ENCODE measurements around the gene RCAN2.

The RCAN2 gene

GRCh38 chr6:46327779-46328178 lies 163.5 kb downstream of the RCAN2 start:
- no peak for ATAC-seq
- TF ChIP-seq ZFP3 (CRISPR knock-in tag; IDR thresholded peaks at IDR 0.05) (no peak), TSHZ2 (CRISPR knock-in tag; IDR thresholded peaks at IDR 0.05) (no peak)

GRCh38 chr6:46325561-46326530 lies 165.4 kb downstream of the RCAN2 start:
- ATAC-seq: peak; percentile 57
- TF ChIP-seq ZFP30 (CRISPR knock-in tag; IDR thresholded peaks at IDR 0.05) (no peak), ESRRG (CRISPR knock-in tag; IDR thresholded peaks at IDR 0.05) (no peak), CSDC2 (CRISPR knock-in tag; IDR thresholded peaks at IDR 0.05) (no peak), RARB (CRISPR knock-in tag; IDR thresholded peaks at IDR 0.05) (no peak), ISL1 (CRISPR knock-in tag; IDR thresholded peaks at IDR 0.05) (no peak), TOX (CRISPR knock-in tag; IDR thresholded peaks at IDR 0.05; ENCODE audit: borderline replicate concordance) (no peak), ZNF565 (CRISPR knock-in tag; conservative IDR thresholded peaks at IDR 0.05; ENCODE audit: low read depth) (no peak), TSHZ2 (CRISPR knock-in tag; IDR thresholded peaks at IDR 0.05) (no peak), BACH2 (CRISPR knock-in tag; IDR thresholded peaks at IDR 0.05; ENCODE audit: borderline replicate concordance) (no peak), SNAI2 (CRISPR knock-in tag; IDR thresholded peaks at IDR 0.05) (no peak)

- no peak for ATAC-seq
- TF ChIP-seq ESRRG (CRISPR knock-in tag; IDR thresholded peaks at IDR 0.05) (no peak), CREB5 (CRISPR knock-in tag; IDR thresholded peaks at IDR 0.05; ENCODE audit: low read depth) (no peak), RARB (CRISPR knock-in tag; IDR thresholded peaks at IDR 0.05) (no peak), TCF4 (CRISPR knock-in tag; IDR thresholded peaks at IDR 0.05; ENCODE audit: borderline replicate concordance) (no peak), TOX (CRISPR knock-in tag; IDR thresholded peaks at IDR 0.05; ENCODE audit: borderline replicate concordance) (no peak), ARNTL (CRISPR knock-in tag; IDR thresholded peaks at IDR 0.05; ENCODE audit: borderline replicate concordance, low read depth) (no peak), ZFP30 (CRISPR knock-in tag; IDR thresholded peaks at IDR 0.05) (no peak)
These were observed 166.5 kb downstream of the RCAN2 start for GRCh38 chr6:46324706-46325105.

GRCh38 chr6:46323966-46324622 lies 167.2 kb downstream of the RCAN2 start:
- no peak for ATAC-seq
- no peak for TF ChIP-seq TSHZ2 (CRISPR knock-in tag; IDR thresholded peaks at IDR 0.05)
- TF ChIP-seq BACH2 (CRISPR knock-in tag; IDR thresholded peaks at IDR 0.05; ENCODE audit: borderline replicate concordance): no peak
- TF ChIP-seq ZNF8 (CRISPR knock-in tag; IDR thresholded peaks at IDR 0.05): no peak
- no peak for TF ChIP-seq PPARA (CRISPR knock-in tag; IDR thresholded peaks at IDR 0.05; ENCODE audit: borderline replicate concordance)

Data from SK-N-SH treated with all-trans-retinoic acid at 6 μM for 48 hours (cell line).